Sigmoid colon (tissue), 7 donors: ENCODE data around the gene RBCK1. TPM values are rescaled to one million over a fixed set of nuclear protein-coding genes. Genes with fewer than 3 reads are reported as not detected.

Experiments used
- DNase-seq: peaks from one replicate; pipeline ENCODE4 v3.0.0-alpha.2; 2019
- H3K27ac ChIP-seq, 4 donors: fragments of 200-600 bp; sonication (generic); one replicate each; pipeline ENCODE4 v1.5.1; 2016 to 2019; ENCODE audit warnings: mild to moderate bottlenecking in 1 of 4
- H3K27me3 ChIP-seq, 3 donors: fragments of 200-600 bp; sonication (generic); one replicate each; pipeline ENCODE4 v1.5.1; 2019; ENCODE audit warnings: mild to moderate bottlenecking in 1 of 3
- H3K36me3 ChIP-seq, 4 donors: fragments of 200-600 bp; sonication (generic); one replicate each; pipeline ENCODE4 v1.5.1; 2016 to 2019
- H3K4me1 ChIP-seq, 4 donors: fragments of 200-600 bp; sonication (generic); one replicate each; pipeline ENCODE4 v1.5.1; 2017 to 2019
- H3K4me3 ChIP-seq, 4 donors: fragments of 200-600 bp; sonication (generic); one replicate each; pipeline ENCODE4 v1.5.1; 2017 to 2019; ENCODE audit warnings: mild to moderate bottlenecking in 2 of 4, moderate library complexity in 1 of 4
- H3K9me3 ChIP-seq, 4 donors: fragments of 200-600 bp in 3 of 4; sonication (generic) in 3 of 4; one replicate each; pipeline versions ENCODE4 v1.5.1 to v1.6.1; 2013 to 2019
- EP300 ChIP-seq, 4 donors: sonication (generic); formaldehyde crosslinking; IDR thresholded peaks; one replicate each; pipeline ENCODE4 v1.6.1; 2017; ENCODE audit warnings: antibody characterized with exemption in 4 of 4
- POLR2A ChIP-seq, 2 donors: fragments of 450-650 bp; IDR thresholded peaks; one replicate each; pipeline ENCODE4 v1.6.1; 2016; ENCODE audit warnings: antibody characterized with exemption in 2 of 2, mild to moderate bottlenecking in 2 of 2, moderate library complexity in 2 of 2
- POLR2AphosphoS5 ChIP-seq, 4 donors: sonication (generic); formaldehyde crosslinking; IDR thresholded peaks; one replicate each; pipeline ENCODE4 v1.6.1; 2017; ENCODE audit warnings: antibody characterized with exemption in 4 of 4
- WGBS, 2 donors: extraction: QIAGEN DNeasy Blood & Tissue Kit; methylation state at CpG; one replicate each; pipeline ENCODE4 v1.1.7; 2013; 5-methylcytosine and 5-hydroxymethylcytosine counted together
- intact Hi-C: fragments of 100-400 bp; cut with DNase I; formaldehyde crosslinking; loops from one replicate; pipeline ENCODE4 v1.15.1; 2023
- polyA plus RNA-seq, 3 donors: library from polyadenylated mRNA; stranded (reverse); fragments of 200-250 nt; gene quantifications; one replicate each; pipeline ENCODE4 v1.2.3, GENCODE V29; 2013
- total RNA-seq, 4 donors: library from RNA; depleted of rRNA; stranded (reverse); fragments of >200 nt; gene quantifications; one replicate each; pipeline ENCODE4 v1.1.0, GENCODE V29; 2016
- TF ChIP-seq, protein P1 (sequence below), 4 experiments: fragments of 450-650 bp in 3 of 4; fragments of 200-600 bp in 1 of 4; IDR thresholded peaks; one replicate each; pipeline ENCODE4 v1.5.1; 2016 to 2019; ENCODE audit warnings: antibody characterized with exemption in 4 of 4, mild to moderate bottlenecking in 3 of 4, moderate library complexity in 2 of 4
- donor health status: healthy with polysubstance abuse.
- donor health status: Bipolar disorder and iron deficiency.
- donor health status: healthy.

Gene RBCK1
- total and polyA plus RNA-seq, 7 donors: 60.7 to 197 (median 77.5) TPM

DNA sequence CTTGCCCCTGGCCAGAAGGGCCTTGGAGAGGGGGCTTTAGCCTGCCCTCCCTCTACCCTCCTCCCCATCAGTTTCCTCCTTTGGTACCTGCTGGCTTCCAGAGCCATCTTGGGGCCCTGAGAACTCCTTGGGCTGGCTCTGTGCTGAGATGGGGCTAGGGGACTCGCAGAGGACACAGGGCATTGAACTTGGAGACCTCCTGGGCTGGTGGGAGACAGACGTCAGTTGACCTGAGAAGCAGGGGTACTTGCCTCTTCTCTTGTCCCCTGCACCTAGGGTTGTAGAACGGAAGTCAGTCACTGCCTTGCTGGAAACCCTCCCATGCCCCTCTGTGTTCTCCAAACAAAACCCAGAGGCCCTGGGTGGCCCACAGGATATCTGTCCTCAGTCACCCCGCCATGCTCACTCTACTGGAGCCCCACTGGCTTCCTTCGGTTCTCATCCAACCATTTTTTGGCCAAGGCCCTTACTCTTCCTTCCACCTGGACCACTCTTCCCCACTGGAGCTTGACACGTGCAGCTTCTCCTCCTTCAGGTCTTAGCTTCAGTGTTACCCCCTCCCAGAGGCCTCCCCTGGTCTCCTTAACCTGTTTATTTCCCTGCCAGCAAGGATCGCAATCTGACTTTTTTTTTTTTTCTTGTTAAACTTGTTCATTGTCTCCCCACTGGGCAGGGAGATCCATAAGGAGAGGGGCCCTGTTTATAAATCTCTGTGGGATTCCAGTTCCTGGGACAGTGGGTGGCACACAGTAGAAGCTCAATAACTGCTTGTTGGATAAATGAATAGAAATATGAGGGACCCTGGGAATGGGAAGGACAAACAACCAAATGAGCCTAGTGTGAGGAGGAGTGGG lies 971 bp downstream of the RBCK1 start:
- 7 to 10% methylated on average over 7 of the region's 7 CpGs for WGBS, 2 donors
- no peak for DNase-seq
- peak overlapping the region; percentile 66 to 99 (median 96) for H3K4me3 ChIP-seq
- TF ChIP-seq EP300 (IDR thresholded peaks at IDR 0.05): no peak
- no peak for TF ChIP-seq POLR2AphosphoS5 (IDR thresholded peaks at IDR 0.05)
- no peak for TF ChIP-seq POLR2A (IDR thresholded peaks at IDR 0.05)
- TF ChIP-seq, protein P1, sequence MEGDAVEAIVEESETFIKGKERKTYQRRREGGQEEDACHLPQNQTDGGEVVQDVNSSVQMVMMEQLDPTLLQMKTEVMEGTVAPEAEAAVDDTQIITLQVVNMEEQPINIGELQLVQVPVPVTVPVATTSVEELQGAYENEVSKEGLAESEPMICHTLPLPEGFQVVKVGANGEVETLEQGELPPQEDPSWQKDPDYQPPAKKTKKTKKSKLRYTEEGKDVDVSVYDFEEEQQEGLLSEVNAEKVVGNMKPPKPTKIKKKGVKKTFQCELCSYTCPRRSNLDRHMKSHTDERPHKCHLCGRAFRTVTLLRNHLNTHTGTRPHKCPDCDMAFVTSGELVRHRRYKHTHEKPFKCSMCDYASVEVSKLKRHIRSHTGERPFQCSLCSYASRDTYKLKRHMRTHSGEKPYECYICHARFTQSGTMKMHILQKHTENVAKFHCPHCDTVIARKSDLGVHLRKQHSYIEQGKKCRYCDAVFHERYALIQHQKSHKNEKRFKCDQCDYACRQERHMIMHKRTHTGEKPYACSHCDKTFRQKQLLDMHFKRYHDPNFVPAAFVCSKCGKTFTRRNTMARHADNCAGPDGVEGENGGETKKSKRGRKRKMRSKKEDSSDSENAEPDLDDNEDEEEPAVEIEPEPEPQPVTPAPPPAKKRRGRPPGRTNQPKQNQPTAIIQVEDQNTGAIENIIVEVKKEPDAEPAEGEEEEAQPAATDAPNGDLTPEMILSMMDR (IDR thresholded peaks at IDR 0.05): no peak
- peak overlapping the region; percentile 88 to 96 (median 94) for H3K27ac ChIP-seq
- no peaks in the 10 kb centered on the region for H3K27me3 ChIP-seq
- peaks cover 0 to 33% (median 24%) of the 10 kb centered on the region in 4 donors for H3K4me1 ChIP-seq
- H3K9me3 ChIP-seq: no peaks in the 10 kb centered on the region
- intact Hi-C loops: loop anchor here (2.0 to 5.0 kb wide), 3 partner anchors 54 to 134 kb away; partner anchors contain the start of genes CSNK2A1 and TBC1D20
- H3K36me3 ChIP-seq: peaks cover 0 to 23% (median 1%) of the 10 kb centered on the region in 4 donors

DNA sequence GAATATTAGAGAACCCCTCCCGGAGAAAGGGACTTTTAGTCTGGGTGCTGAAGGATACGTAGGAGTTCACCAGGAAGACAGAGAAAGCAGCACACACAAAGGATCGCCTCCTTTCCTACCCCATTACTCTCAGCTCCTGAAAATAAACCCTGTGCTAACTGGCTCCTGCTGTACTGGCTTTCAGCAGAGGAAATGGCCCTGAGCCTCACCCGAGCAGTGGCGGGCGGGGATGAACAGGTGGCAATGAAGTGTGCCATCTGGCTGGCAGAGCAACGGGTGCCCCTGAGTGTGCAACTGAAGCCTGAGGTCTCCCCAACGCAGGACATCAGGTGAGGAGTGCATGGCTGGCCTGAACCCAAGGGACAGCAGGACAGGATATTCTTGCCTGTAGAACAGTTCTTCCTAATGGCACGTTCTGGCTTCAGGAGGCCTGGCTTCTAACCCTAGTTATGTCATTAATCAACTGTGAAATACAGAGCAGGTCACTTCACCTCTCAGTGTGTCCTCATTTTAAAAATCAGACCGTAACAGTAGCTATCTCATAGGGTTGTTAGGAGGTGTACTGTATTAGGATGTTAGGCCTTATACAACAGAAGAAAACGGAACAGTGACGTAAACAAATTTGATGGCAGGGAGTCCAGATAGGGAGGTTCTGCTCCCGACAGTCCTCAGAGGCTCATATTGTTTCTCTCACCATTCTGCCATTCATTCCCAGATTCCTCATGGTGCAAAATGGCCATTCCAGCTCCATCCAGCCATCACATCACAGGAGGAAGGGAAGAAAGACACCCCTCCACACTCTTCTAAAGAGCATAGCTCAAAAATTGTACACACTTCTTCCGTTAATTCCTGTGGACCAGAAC lies 1.8 kb downstream of the RBCK1 start:
- H3K4me3 ChIP-seq: peak overlapping the region in 3 of 4 donors; percentile 8 to 99 (median 99)

DNA sequence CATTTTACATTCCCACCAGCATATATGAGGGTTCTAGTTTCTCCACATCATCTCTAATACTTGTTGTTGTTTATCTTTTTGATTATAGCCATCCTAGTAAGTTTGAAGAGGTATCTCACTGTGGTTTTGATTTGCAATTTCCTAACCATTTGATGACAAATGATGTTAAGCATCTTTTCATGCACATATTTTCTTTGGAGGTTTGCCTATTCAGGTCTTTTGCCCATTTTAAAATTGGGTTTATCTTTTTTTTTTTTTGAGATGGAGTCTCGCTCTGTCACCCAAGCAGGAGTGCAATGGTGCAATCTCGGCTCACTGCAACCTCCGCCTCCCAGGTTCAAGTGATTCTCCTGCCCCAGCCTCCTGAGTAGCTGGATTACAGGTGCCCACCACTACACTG lies 4.0 kb downstream of the RBCK1 start:
- DNase-seq: no peak
- no peak overlapping the region for H3K4me3 ChIP-seq
- no peak overlapping the region for H3K27ac ChIP-seq
- TF ChIP-seq, protein P1 (IDR thresholded peaks at IDR 0.05): no peak
- TF ChIP-seq EP300 (IDR thresholded peaks at IDR 0.05): no peak
- no peak for TF ChIP-seq POLR2AphosphoS5 (IDR thresholded peaks at IDR 0.05)
- TF ChIP-seq POLR2A (IDR thresholded peaks at IDR 0.05): no peak
- intact Hi-C loops: no loop called here
- H3K4me1 ChIP-seq: peaks cover 0 to 28% (median 21%) of the 10 kb centered on the region in 4 donors
- H3K27me3 ChIP-seq: no peaks in the 10 kb centered on the region
- peaks cover 0 to 33% (median 4%) of the 10 kb centered on the region in 4 donors for H3K36me3 ChIP-seq
- H3K9me3 ChIP-seq: no peaks in the 10 kb centered on the region
- 90 to 98% methylated on average over 3 of the region's 3 CpGs for WGBS, 2 donors

More for the DNA sequence above, 1.8 kb downstream of the RBCK1 start:
- H3K27me3 ChIP-seq: no peaks in the 10 kb centered on the region
- no peak for DNase-seq
- H3K36me3 ChIP-seq: peaks cover 0 to 23% (median 1%) of the 10 kb centered on the region in 4 donors
- H3K27ac ChIP-seq: peak overlapping the region in 3 of 4 donors; percentile 88 to 96 (median 94)
- peaks cover 0 to 33% (median 24%) of the 10 kb centered on the region in 4 donors for H3K4me1 ChIP-seq
- H3K9me3 ChIP-seq: no peaks in the 10 kb centered on the region
- intact Hi-C loops: loop anchor here (2.0 to 5.0 kb wide), 3 partner anchors 53 to 133 kb away; partner anchors contain the start of genes CSNK2A1 and TBC1D20
- WGBS, 2 donors: 48 to 67% methylated on average over 14 of the region's 14 CpGs
- TF ChIP-seq, protein P1 (IDR thresholded peaks at IDR 0.05): no peak
- TF ChIP-seq POLR2AphosphoS5 (IDR thresholded peaks at IDR 0.05) (no peak), EP300 (IDR thresholded peaks at IDR 0.05) (no peak), POLR2A (IDR thresholded peaks at IDR 0.05) (no peak)

DNA sequence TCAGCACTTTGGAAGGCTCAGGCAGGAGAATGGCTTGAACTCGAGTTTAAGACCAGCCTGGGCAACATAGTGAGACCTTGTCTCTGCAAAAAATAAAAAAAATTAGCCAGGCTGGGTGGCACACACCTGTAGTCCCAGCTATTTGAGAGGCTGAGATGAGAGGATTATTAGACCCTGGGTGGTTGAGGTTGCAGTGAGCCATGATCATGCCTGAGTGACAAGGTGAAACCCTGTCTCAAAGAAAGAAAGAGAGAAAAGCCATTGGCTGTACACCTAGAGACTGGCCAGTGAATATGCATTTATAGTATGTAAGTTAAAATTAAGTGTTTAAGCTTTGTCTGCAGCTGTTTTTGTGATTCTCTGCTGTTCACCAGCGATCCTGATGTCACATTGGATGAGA lies 6.1 kb downstream of the RBCK1 start:
- 77 to 87% methylated on average over 2 of the region's 2 CpGs for whole genome bisulfite sequencing, 2 donors
- H3K27ac ChIP-seq: no peak overlapping the region
- no peaks in the 10 kb centered on the region for H3K27me3 ChIP-seq
- no peak for DNase-seq
- peaks cover 0 to 53% (median 11%) of the 10 kb centered on the region in 4 donors for H3K36me3 ChIP-seq
- H3K9me3 ChIP-seq: no peaks in the 10 kb centered on the region
- intact Hi-C loops: no loop called here
- TF ChIP-seq POLR2A (IDR thresholded peaks at IDR 0.05): no peak
- no peak overlapping the region for H3K4me3 ChIP-seq
- peaks cover 0 to 14% (median 13%) of the 10 kb centered on the region in 4 donors for H3K4me1 ChIP-seq
